H1 (cell line): Measurements from ENCODE around the gene LYPD6. TPM values are rescaled to one million over a fixed set of nuclear protein-coding genes. Genes with fewer than 3 reads are reported as not detected.

Source experiments
- CTCF ChIA-PET: fragments of 300-600 bp; sonication (Branson Sonifier 250); formaldehyde crosslinking; loops from one replicate; lab custom pipeline; 2021; ENCODE audit not compliant: partially characterized antibody; lab: Charles Lee
- POLR2A ChIA-PET: fragments of 300-600 bp; sonication (Branson Sonifier 250); formaldehyde crosslinking; loops from one replicate; lab custom pipeline; 2021; ENCODE audit warnings: inconsistent platforms; ENCODE audit not compliant: partially characterized antibody; lab: Charles Lee
- DNase-seq, 2 experiments: peaks; one replicate each; pipeline versions ENCODE4 v3.0.0 to v3.0.0-alpha.2; 2010 to 2022; ENCODE audit warnings: low spot score in 2 of 2, low read depth in 1 of 2, mixed read lengths in 1 of 2
- FAIRE-seq: peaks from 2 replicates; lab custom pipeline; 2011; peaks lifted over from hg19 to GRCh38; lab: Jason Lieb, UNC
- H2AFZ ChIP-seq: 2 replicates; pipeline ENCODE4 v1.8.1; 2012; ENCODE audit warnings: low read length, inconsistent platforms
- H2AK5ac ChIP-seq: 2 replicates; pipeline ENCODE4 v1.6.1; 2013; ENCODE audit warnings: low read depth, low read length
- H2BK120ac ChIP-seq: replicated peaks from 2 replicates; pipeline ENCODE3; 2013; ENCODE audit warnings: low read depth, low read length, inconsistent platforms
- H2BK12ac ChIP-seq: 2 replicates; pipeline ENCODE4 v1.6.1; 2013; ENCODE audit warnings: low read depth, low read length
- H2BK15ac ChIP-seq: 2 replicates; pipeline ENCODE4 v1.6.1; 2013; ENCODE audit warnings: low read length
- H2BK20ac ChIP-seq: 2 replicates; pipeline ENCODE4 v1.6.1; 2013; ENCODE audit warnings: low read length
- H2BK5ac ChIP-seq: 2 replicates; pipeline ENCODE4 v1.6.1; 2013; ENCODE audit warnings: low read depth, low read length
- H3K14ac ChIP-seq: 2 replicates; pipeline ENCODE4 v1.6.1; 2013; ENCODE audit warnings: inconsistent platforms; ENCODE audit not compliant: insufficient read length
- H3K18ac ChIP-seq: 2 replicates; pipeline ENCODE4 v1.6.1; 2013; ENCODE audit warnings: low read length; ENCODE audit errors: extremely low read depth
- H3K23ac ChIP-seq: 2 replicates; pipeline ENCODE4 v1.6.1; 2013; ENCODE audit warnings: inconsistent platforms; ENCODE audit not compliant: insufficient read length
- H3K23me2 ChIP-seq: 2 replicates; pipeline ENCODE4 v1.6.1; 2013; ENCODE audit warnings: low read depth, low read length
- H3K27ac ChIP-seq: 2 replicates; pipeline ENCODE4 v1.6.1; 2011; ENCODE audit warnings: low read depth, low read length, inconsistent platforms
- H3K27me3 ChIP-seq, 4 experiments: replicated peaks in 1 of 4; 1 replicate in 1 of 4; 2 replicates in 3 of 4; pipeline versions ENCODE4 v1.6.1 to v1.8.1; 2011 to 2013; ENCODE audit warnings: low read length in 3 of 4, mild to moderate bottlenecking in 3 of 4, inconsistent platforms in 2 of 4, mixed read lengths in 2 of 4, moderate library complexity in 1 of 4; ENCODE audit not compliant: control insufficient read depth in 3 of 4, insufficient read depth in 3 of 4; ENCODE audit errors: extremely low read depth in 1 of 4
- H3K36me3 ChIP-seq, 4 experiments: 2 replicates each; pipeline versions ENCODE4 v1.6.1 to v1.8.1; 2011 to 2013; ENCODE audit warnings: mild to moderate bottlenecking in 4 of 4, low read length in 3 of 4, moderate library complexity in 2 of 4, control low read depth in 1 of 4, inconsistent platforms in 1 of 4; ENCODE audit not compliant: insufficient read depth in 4 of 4, control insufficient read depth in 2 of 4
- H3K4ac ChIP-seq: replicated peaks from 2 replicates; pipeline ENCODE3; 2013; ENCODE audit warnings: low read length, low read depth, mixed read lengths, inconsistent platforms; ENCODE audit not compliant: insufficient read length
- H3K4me1 ChIP-seq, 4 experiments: replicated peaks in 1 of 4; 1 replicate in 1 of 4; 2 replicates in 3 of 4; pipeline versions ENCODE4 v1.6.1 to v1.8.1; 2011 to 2013; ENCODE audit warnings: low read length in 3 of 4, inconsistent platforms in 2 of 4, mixed read lengths in 1 of 4; ENCODE audit not compliant: insufficient read depth in 4 of 4, control insufficient read depth in 3 of 4
- H3K4me2 ChIP-seq, 2 experiments: 2 replicates each; pipeline versions ENCODE4 v1.6.1 to v1.8.1; 2011 to 2013; ENCODE audit warnings: low read depth in 2 of 2, low read length in 2 of 2, control low read depth in 1 of 2, inconsistent platforms in 1 of 2, mild to moderate bottlenecking in 1 of 2; ENCODE audit not compliant: insufficient read depth in 1 of 2
- H3K4me3 ChIP-seq, 4 experiments: fragments of 200-600, 300-600 bp in 1 of 4; sonication (generic), shearing (Covaris generic), sonication (Bioruptor Twin) in 1 of 4; 2 replicates each; pipeline versions ENCODE4 v1.5.1 to v1.8.1; 2011 to 2016; ENCODE audit warnings: low read length in 4 of 4, low read depth in 3 of 4, control low read depth in 2 of 4, inconsistent platforms in 2 of 4, mild to moderate bottlenecking in 2 of 4, mixed read lengths in 1 of 4, moderate library complexity in 1 of 4; ENCODE audit not compliant: insufficient read depth in 2 of 4; ENCODE audit errors: extremely low read depth in 1 of 4
- H3K56ac ChIP-seq: replicated peaks from 2 replicates; pipeline ENCODE3; 2013; ENCODE audit warnings: low read depth, mild to moderate bottlenecking, mixed read lengths, low read length, inconsistent platforms; ENCODE audit not compliant: insufficient read length
- H3K79me1 ChIP-seq: 2 replicates; pipeline ENCODE4 v1.6.1; 2013; ENCODE audit warnings: low read depth, low read length, control low read depth
- H3K79me2 ChIP-seq, 2 experiments: 2 replicates each; pipeline versions ENCODE4 v1.6.1 to v1.8.1; 2012 to 2013; ENCODE audit warnings: low read length in 2 of 2, mild to moderate bottlenecking in 2 of 2, inconsistent platforms in 1 of 2; ENCODE audit not compliant: insufficient read depth in 2 of 2, control insufficient read depth in 1 of 2
- H3K9ac ChIP-seq, 4 experiments: replicated peaks in 1 of 4; 1 replicate in 1 of 4; 2 replicates in 3 of 4; pipeline versions ENCODE4 v1.6.1 to v1.8.1; 2011 to 2013; ENCODE audit warnings: low read depth in 3 of 4, low read length in 3 of 4, control low read depth in 2 of 4, mild to moderate bottlenecking in 2 of 4, moderate library complexity in 2 of 4, inconsistent platforms in 1 of 4; ENCODE audit errors: extremely low read depth in 1 of 4
- H3K9me3 ChIP-seq, 2 experiments: 2 replicates each; pipeline versions ENCODE4 v1.6.1 to v1.8.1; 2012 to 2013; ENCODE audit warnings: mild to moderate bottlenecking in 2 of 2, moderate library complexity in 2 of 2, control low read depth in 1 of 2, inconsistent platforms in 1 of 2, low read depth in 1 of 2, low read length in 1 of 2, mixed read lengths in 1 of 2; ENCODE audit not compliant: insufficient read depth in 2 of 2
- H4K20me1 ChIP-seq, 2 experiments: replicated peaks in 1 of 2; 2 replicates each; pipeline versions ENCODE3 to v1.8.1; 2011 to 2013; ENCODE audit warnings: inconsistent platforms in 2 of 2, low read length in 2 of 2, mild to moderate bottlenecking in 1 of 2; ENCODE audit not compliant: insufficient read depth in 2 of 2, control insufficient read depth in 1 of 2
- H4K5ac ChIP-seq: 2 replicates; pipeline ENCODE4 v1.6.1; 2013; ENCODE audit warnings: low read length, low read depth, mixed read lengths, inconsistent platforms; ENCODE audit not compliant: insufficient read length
- H4K8ac ChIP-seq: 2 replicates; pipeline ENCODE4 v1.8.0; 2013; ENCODE audit warnings: mild to moderate bottlenecking, moderate library complexity, low read length, inconsistent platforms; ENCODE audit not compliant: insufficient read depth; ENCODE audit errors: extremely low read depth
- H4K91ac ChIP-seq: replicated peaks from 2 replicates; pipeline ENCODE3; 2013; ENCODE audit warnings: low read length, mixed read lengths, inconsistent platforms; ENCODE audit not compliant: insufficient read length
- BRCA1 ChIP-seq: IDR thresholded peaks from 2 replicates; pipeline ENCODE4 v1.6.1; 2012; ENCODE audit warnings: low read depth, low read length, improper control_type of control experiment
- POLR2AphosphoS5 ChIP-seq: IDR thresholded peaks from 2 replicates; pipeline ENCODE4 v1.6.1; 2011; ENCODE audit warnings: low read depth, low read length
- YY1 ChIP-seq: IDR thresholded peaks from 2 replicates; pipeline ENCODE4 v1.6.1; 2011; ENCODE audit warnings: low read depth, mild to moderate bottlenecking, low read length
- WGBS, 2 experiments: shearing (Covaris generic) in 1 of 2; methylation state at CpG; one replicate each; pipeline versions ENCODE4 v1.1.6 to v1.1.7; 2013 to 2015; ENCODE audit warnings: low lambda C conversion rate in 2 of 2, mixed read lengths in 2 of 2, inconsistent platforms in 1 of 2, low coverage in 1 of 2, missing lambda C conversion rate in 1 of 2; ENCODE audit not compliant: insufficient replicate concordance in 2 of 2, insufficient coverage in 1 of 2, insufficient read length in 1 of 2; ENCODE audit errors: extremely low coverage in 1 of 2, missing lambda C conversion rate in 1 of 2; 5-methylcytosine and 5-hydroxymethylcytosine counted together
- polyA plus RNA-seq, 7 experiments: library from polyadenylated mRNA; depleted of rRNA in 3 of 7; stranded (reverse) in 5 of 7; unstranded in 2 of 7; fragments of >200 nt in 5 of 7; fragments of 200-250 nt in 2 of 7; gene quantifications; 1 replicate in 5 of 7; 2 replicates in 1 of 7; 4 replicates in 1 of 7; pipeline versions ENCODE4 v1.2.1 to v1.2.3, GENCODE V29; 2011 to 2013; ENCODE audit warnings: missing spikeins in 2 of 7, mixed read lengths in 2 of 7
- total RNA-seq: library from RNA; stranded (reverse); fragmentation: NEBNext Ultra II Directional; extraction: Animal tissue kit (Norgen Biotek cat#: 25700); gene quantifications from 2 replicates; pipeline ENCODE4 v1.2.1, GENCODE V29; 2021
- TF ChIP-seq, protein P1 (sequence below): IDR thresholded peaks from 2 replicates; pipeline ENCODE4 v1.6.1; 2012; ENCODE audit warnings: inconsistent platforms
- TF ChIP-seq, protein P2 (sequence below): IDR thresholded peaks from 2 replicates; pipeline ENCODE4 v1.6.1; 2011; ENCODE audit warnings: low read length, improper control_type of control experiment
- TF ChIP-seq, protein P3 (sequence below): IDR thresholded peaks from 2 replicates; pipeline ENCODE4 v1.6.1; 2012; ENCODE audit warnings: inconsistent platforms

Gene LYPD6
- total and polyA plus RNA-seq, 2 of the 8 experiments (the other 6 are each of a cell fraction or from before 2014, with no cell fraction given) = 5.6 to 8.9 TPM

DNA sequence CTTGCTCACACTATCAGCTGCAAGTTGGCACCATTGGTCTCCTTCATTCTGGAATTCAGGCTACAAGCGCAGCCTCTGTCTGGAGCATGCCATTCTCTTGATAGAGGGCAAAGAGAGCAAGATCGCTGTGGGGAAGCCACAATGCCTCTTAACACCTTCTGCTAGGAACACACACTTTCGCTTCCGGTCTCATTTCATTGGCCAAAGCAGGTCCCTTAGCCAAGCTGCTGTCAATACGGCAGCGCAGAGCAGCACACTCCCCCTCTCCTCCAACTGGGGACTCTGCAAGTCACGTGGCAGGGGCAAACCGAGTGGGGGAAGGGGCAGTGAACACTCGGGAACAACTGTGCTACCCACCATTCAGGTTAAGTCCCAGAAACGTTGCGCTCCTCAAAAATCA, 159.1 kb downstream of the LYPD6 start:
- CTCF ChIA-PET = interaction anchor here (0.6 to 1.4 kb wide), 5 partner anchors 10 to 402 kb away, joined by 3 to 6 read pairs (median 4); no protein-coding TSS in a partner anchor
- FAIRE-seq = peak; percentile 62
- no peaks in the 10 kb centered on the region for H3K9me3 ChIP-seq

More for the DNA sequence above, 159.1 kb downstream of the LYPD6 start:
- H3K4me1 ChIP-seq = peaks cover 0 to 7% (median 3%) of the 10 kb centered on the region in 4 experiments; a peak in 4 of 7 replicates
- no peaks in the 10 kb centered on the region for H3K27me3 ChIP-seq
- no peak overlapping the region for H4K5ac ChIP-seq
- H3K18ac ChIP-seq = no peak overlapping the region; the same call in 1 of the 2 replicates
- no peak overlapping the region for H2BK15ac ChIP-seq
- peak overlapping the region; percentile 22 to 52; a peak in 2 of 4 replicates for H3K4me2 ChIP-seq
- H2BK12ac ChIP-seq = peak overlapping the region; percentile 40; the same call in 1 of the 2 replicates
- H4K20me1 ChIP-seq = no peaks in the 10 kb centered on the region
- 0 out of 2 replicates have a peak overlapping the region, but pooled peaks have one; percentile 18 for H2AK5ac ChIP-seq
- H3K4ac ChIP-seq = no peak overlapping the region
- TF ChIP-seq, protein P1, sequence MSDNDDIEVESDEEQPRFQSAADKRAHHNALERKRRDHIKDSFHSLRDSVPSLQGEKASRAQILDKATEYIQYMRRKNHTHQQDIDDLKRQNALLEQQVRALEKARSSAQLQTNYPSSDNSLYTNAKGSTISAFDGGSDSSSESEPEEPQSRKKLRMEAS = peak; percentile 60; the same call in 1 of the 2 replicates
- no peak for TF ChIP-seq BRCA1
- TF ChIP-seq POLR2AphosphoS5 = no peak
- TF ChIP-seq, protein P2, sequence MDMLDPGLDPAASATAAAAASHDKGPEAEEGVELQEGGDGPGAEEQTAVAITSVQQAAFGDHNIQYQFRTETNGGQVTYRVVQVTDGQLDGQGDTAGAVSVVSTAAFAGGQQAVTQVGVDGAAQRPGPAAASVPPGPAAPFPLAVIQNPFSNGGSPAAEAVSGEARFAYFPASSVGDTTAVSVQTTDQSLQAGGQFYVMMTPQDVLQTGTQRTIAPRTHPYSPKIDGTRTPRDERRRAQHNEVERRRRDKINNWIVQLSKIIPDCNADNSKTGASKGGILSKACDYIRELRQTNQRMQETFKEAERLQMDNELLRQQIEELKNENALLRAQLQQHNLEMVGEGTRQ = peak; percentile 71
- TF ChIP-seq, protein P3, sequence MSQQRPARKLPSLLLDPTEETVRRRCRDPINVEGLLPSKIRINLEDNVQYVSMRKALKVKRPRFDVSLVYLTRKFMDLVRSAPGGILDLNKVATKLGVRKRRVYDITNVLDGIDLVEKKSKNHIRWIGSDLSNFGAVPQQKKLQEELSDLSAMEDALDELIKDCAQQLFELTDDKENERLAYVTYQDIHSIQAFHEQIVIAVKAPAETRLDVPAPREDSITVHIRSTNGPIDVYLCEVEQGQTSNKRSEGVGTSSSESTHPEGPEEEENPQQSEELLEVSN = peak; percentile 69
- no peak for TF ChIP-seq YY1
- TF ChIP-seq, all 59 proteins: peak for 3
- H3K23ac ChIP-seq = no peak overlapping the region
- WGBS, 2 experiments = 66% methylated on average over 11 of the region's 11 CpGs; no CpG with 5 or more reads in 1 of the 2 experiments
- POLR2A ChIA-PET = no interaction called here
- DNase-seq = no peak
- H3K56ac ChIP-seq = no peak overlapping the region
- H2AFZ ChIP-seq = peak overlapping the region; percentile 96
- no peak overlapping the region for H4K8ac ChIP-seq
- no peaks in the 10 kb centered on the region for H3K79me2 ChIP-seq
- peak overlapping the region; percentile 62; the same call in 1 of the 2 replicates for H2BK20ac ChIP-seq
- H3K9ac ChIP-seq = no peak overlapping the region; a peak in 1 of 7 replicates
- H3K4me3 ChIP-seq = no peak overlapping the region
- no peak overlapping the region for H3K27ac ChIP-seq
- H3K36me3 ChIP-seq = no peaks in the 10 kb centered on the region
- H2BK120ac ChIP-seq = no peak overlapping the region
- H3K79me1 ChIP-seq = no peaks in the 10 kb centered on the region
- H3K14ac ChIP-seq = no peak overlapping the region
- 0 out of 2 replicates have a peak overlapping the region, but pooled peaks have one; percentile 13 for H2BK5ac ChIP-seq
- no peak overlapping the region for H4K91ac ChIP-seq
- no peaks in the 10 kb centered on the region for H3K23me2 ChIP-seq
